HG03159 (cell line): ENCODE data around the gene RFX8.

ENCODE experiments used
- ATAC-seq: cut with Tn5 transposase; IDR thresholded peaks from one replicate; pipeline ENCODE4 v1.9.1; 2021; ENCODE audit warnings: mild to moderate bottlenecking, moderate library complexity; ENCODE audit not compliant: unreplicated experiment

Gene RFX8

GRCh38 chr2:101415220-101415619 lies 59.7 kb downstream of the RFX8 start:
- ATAC-seq: no peak

DNA sequence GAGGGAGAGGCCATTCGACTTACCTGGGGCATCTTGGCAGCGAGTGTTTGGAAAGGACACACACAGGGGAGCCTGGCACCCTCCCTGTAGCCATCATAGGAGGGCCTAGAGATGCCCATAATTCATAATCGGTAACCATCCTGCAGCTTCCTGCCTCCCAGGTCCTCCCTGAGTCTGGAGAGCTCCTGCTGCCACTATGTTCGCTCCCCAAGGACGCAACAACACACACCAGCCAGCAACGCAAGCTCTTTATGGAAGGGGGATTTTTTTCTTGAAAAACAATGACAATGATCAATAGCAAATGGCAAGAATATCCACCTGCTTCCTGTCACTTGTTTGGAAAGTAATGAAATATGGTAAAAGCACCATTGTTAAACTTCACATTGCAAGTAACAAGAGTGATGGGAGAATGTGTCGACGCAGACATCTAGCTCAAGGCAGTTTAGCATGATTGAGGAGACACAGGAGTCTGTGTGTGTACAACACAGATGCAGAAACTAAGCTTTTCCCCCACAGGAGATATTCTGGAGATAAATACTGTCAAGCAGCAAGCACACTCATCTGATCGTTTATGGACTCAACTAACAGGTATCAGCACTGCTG lies 62.7 kb downstream of the RFX8 start:
- no peak for ATAC-seq

DNA sequence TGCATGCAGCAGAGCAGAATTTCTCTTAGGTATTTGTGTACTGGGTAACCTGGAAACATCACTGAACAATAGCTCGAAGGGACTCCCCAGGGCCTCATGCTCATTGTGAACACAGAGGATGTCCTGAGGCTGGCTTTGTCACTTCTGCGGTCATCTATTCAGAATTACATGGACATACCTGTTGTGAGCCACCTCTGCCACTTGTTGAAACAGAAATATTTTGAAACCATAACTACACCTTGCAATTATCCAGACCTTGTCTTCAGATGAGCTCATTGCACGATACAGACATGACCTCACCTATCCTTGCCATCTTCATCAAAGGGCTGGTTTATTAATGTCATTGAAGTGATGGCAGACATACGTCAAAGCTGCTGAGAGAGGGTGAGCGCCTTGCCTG lies 64.2 kb downstream of the RFX8 start:
- no peak for ATAC-seq

- no peak for ATAC-seq
Observed at GRCh38 chr2:101410114-101410513, 64.8 kb downstream of the RFX8 start.

DNA sequence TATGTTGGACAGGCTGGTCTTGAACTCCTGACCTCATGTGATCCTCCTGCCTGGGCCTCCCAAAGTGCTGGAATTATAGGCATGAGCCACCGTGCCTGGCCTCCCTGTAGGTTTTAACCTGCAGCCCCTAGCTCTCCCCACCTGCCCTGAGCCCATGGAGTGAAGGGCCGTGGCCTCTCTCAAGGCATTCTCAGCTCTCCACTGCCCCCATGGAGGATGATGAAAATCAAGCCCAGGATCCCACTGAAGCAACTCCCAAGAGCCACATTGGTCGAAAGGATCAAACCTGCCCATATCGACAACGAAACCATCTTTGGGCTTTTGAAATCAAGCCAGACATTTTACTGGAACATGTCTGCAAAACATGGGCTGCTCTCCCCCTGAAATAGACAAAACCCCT lies 65.2 kb downstream of the RFX8 start:
- ATAC-seq: no peak

GRCh38 chr2:101408925-101409324 lies 66.0 kb downstream of the RFX8 start:
- no peak for ATAC-seq

GRCh38 chr2:101405351-101405899 lies 69.5 kb downstream of the RFX8 start:
- no peak for ATAC-seq

- no peak for ATAC-seq
Observed at GRCh38 chr2:101403745-101404144, 71.2 kb downstream of the RFX8 start.

DNA sequence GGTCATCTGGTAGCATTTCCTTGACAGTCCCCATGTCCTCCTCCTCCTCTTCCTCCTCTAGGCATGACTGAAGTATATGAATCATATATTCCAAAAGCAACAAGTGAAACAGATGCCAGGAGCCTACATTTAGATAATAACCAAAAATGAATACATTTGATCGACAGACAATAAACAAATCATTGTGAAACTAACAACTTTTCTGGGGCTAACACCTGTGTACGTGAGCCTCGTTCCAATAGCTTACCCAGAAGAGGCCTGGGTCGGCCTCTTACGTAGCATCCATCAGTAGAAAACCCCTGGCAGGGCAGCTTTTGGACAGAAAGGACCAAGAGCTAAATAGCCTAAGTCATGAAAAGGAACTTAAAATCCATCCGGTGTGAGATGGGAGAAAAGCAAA lies 72.3 kb downstream of the RFX8 start:
- no peak for ATAC-seq

- no peak for ATAC-seq
Observed at GRCh38 chr2:101401906-101402305, 73.0 kb downstream of the RFX8 start.

DNA sequence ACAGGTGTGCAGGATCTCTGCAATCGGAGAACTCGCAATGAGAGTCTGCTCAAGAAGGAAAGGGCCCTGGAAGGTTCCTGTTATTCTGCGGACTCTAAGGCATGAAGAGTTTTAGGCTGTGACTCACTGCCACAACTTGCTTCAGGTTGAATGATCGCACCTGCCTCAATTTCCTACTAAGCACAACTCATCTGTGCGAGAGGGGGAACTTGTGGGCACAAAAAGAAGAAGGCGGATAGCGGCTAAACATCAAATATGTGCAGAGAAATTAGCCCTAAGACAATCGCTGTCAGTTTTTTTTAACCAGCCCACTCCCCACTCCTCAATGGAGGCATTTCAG lies 73.6 kb downstream of the RFX8 start:
- ATAC-seq: no peak

- no peak for ATAC-seq
Observed at GRCh38 chr2:101400506-101401325, 74.2 kb downstream of the RFX8 start.

GRCh38 chr2:101400048-101400447 lies 74.9 kb downstream of the RFX8 start:
- ATAC-seq: no peak

GRCh38 chr2:101399021-101399799 lies 75.7 kb downstream of the RFX8 start:
- ATAC-seq: no peak

- no peak for ATAC-seq
Observed at GRCh38 chr2:101398116-101398821, 76.6 kb downstream of the RFX8 start.

DNA sequence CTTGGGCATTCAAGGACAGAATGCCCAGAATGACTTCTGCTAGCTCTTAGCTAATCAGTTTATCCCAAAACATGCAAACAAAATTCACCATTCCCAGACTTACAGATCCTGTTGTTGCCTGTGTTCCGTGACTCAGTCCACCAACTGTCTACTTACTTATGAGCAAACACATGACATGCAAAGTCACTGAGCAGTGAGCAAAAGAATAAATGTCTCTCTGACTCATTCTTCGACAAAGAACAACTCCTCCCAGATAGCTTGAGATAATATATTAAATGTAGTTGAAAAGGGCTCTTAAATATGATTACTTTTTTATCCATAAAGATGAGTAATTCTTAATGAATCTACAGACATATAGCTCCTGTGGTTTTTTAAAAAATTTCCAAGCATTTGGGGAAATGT lies 78.6 kb downstream of the RFX8 start:
- ATAC-seq: no peak

DNA sequence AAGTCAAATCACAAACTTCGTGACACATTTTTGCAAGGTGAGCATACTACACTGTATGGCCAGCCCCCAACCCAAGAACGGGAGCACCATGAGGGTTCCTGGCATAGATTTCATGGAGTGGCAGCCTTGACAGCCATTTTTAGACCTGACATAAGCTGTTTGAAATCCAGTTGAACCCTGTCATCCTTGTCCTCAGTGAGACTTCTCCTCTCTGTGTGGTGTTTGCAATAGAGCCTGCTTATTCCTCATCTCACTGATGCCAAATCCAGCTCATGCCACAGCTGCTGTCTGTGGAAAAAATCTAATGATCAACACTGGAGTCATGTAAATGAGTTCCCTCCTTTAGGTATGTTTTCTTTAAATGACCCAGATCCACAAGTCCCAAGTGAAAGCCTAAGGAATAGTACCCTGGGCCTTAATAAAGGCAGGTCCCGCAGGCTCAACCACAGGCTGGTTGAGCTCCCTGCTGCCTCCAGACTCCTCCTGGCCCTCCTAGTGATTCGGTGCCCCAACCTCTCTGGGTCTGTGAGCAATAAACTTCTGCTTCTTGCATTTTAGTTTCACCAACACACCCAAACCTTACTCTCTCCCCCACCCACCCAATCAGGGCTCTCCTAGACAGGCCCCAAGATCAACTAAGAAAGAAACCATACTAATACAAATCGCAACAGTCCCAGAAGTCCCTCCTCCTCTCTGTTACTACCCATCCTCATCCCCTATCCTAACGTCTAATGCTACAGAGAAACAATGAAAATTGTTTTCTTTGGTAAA lies 79.2 kb downstream of the RFX8 start:
- ATAC-seq: no peak

DNA sequence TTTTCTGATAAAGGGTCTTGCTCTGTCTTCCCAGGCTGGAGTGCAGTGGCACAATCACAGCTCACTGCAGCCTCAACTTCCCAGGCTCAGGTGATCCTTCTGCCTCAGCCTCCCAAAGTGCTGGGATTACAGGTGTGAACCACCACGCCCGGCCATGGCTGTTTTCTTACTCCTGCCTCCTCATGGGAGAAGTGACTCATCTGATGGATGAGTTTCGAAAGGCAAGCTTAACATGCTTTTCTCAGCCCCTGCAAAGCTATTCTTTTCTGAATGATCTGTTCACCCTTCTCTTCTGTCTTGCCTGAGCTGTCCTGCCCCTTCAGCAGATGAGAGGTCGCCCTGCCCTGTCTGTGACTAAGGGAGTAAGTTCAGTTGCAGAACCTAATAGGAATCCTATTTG lies 86.7 kb downstream of the RFX8 start:
- ATAC-seq: no peak

DNA sequence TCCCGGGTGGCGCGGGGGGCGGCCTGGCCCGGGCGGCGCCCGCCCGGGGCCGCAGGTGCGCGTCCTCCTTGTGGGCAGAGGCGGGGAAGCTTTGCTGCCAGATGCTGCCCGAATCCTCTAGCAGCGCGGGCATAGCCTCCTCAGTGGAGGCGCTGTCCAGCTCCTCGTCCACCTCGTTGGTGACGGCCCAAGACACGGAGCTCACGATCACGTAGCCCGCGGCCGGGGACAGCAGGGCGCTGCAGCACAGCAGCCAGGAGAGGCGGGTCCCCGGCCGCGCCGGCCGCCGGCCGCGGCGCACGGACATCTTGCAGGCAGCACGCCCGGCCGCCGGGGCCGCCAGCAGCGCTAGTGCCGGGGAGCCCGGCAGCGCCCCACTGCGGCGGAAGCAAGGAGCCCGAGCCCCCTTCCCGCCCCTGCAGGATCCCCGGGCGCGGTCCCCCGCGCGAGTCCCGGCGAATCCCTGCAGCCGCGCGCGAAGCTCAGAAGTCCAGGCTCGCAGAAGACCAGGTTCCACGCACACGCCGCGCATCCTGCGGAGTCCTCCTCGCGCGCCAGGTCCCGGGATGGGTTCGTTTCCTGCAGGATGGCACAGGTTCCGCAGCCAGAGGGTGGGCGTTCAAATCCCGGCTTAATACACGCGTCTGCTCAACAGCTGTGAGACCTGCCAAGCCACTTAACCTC lies 87.6 kb downstream of the RFX8 start, which contains the start of gene CREG2:
Gene CREG2 (minus strand): TSS at position 353 of the 684 bp plus-strand sequence. CDS start 46 bp downstream, at position 307.
- ATAC-seq: no peak
